ENCODE measurements around the gene PHLDB2. TPM values are rescaled to one million over a fixed set of nuclear protein-coding genes. Genes with fewer than 3 reads are reported as not detected.
A peak's percentile ranks its signal among the peaks of the same experiment; 100 is the strongest.

Gene PHLDB2
- total RNA-seq, 1 donor from 2014 or later: 57.2 TPM

DNA sequence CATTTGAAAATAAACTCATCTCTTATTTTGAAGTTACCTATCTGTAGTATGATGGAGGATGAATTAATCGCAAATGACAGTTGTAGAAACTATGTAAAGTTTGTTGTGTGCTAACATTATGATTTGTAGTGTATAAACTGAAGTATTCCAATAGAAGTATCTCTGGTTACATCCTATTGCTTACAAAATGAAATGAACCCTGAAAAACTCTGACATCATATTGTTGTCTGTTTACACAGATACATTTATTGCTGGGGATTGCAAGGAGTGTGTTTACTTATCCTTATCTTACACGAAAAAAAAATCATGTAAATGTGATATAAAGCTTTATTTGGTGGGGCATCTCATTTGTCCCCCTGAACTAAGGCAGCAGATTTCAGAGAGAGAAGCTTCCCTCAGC is 117.2 kb downstream of the PHLDB2 start:
- Histone ChIP-seq H3K36me3 (ENCODE audit: control insufficient read depth, insufficient read depth, low read length) (peaks cover 3% of the 10 kb centered on the region), H3K27me3 (ENCODE audit: control insufficient read depth, insufficient read depth, low read length) (no peaks in the 10 kb centered on the region)

DNA sequence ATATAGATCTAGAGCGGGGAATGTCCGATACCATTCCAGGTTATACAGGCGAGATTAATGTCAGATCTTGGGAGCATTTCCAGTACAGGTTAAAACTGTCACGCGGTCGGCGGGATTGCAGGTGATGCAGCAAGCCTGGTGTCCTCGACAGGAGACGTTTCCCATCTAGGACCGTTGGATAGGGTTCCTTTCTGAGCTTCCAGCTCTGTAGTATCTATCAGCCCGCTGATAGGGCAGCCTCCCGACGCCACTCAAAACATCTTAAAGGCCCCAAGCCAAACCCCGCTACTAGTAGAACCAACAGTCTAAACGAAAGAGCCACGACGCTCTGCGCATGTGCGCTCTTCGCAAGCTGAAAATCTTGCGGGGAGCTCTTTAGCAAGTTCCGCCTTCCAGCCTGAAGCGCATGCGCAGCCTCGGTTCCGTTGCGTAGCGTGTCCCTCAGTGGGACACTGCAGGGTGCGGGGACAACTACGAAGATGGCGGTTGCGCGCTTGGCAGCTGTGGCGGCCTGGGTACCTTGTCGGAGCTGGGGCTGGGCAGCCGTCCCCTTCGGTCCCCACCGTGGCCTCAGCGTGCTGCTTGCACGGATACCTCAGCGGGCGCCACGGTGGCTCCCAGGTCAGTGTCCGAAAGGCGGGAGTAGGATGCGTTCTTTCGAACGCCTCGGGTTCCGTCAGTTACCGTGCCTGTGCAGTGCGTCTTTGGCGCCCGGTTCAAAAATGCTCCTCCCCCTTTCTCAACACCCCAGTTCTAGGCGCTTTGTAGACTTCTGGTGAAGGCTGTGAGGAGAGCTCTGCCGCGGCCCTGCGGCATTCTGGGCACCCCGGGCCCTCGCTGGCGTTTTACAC is 119.7 kb downstream of the PHLDB2 start, which contains the start of gene ABHD10:
ABHD10 (plus strand) TSS at position 444 of the 851 bp plus-strand sequence; CDS start at position 480, 36 bp downstream.
- Histone ChIP-seq H3K36me3 (ENCODE audit: control insufficient read depth, insufficient read depth, low read length) (peaks cover 1% of the 10 kb centered on the region), H3K4me3 (ENCODE audit: low read depth, low read length) (peak within 1 kb of the TSS; percentile 93), H3K27me3 (ENCODE audit: control insufficient read depth, insufficient read depth, low read length) (no peaks in the 10 kb centered on the region)
- peak; percentile 93 for DNase-seq (ENCODE audit: low read depth)
- TF ChIP-seq, protein P1, sequence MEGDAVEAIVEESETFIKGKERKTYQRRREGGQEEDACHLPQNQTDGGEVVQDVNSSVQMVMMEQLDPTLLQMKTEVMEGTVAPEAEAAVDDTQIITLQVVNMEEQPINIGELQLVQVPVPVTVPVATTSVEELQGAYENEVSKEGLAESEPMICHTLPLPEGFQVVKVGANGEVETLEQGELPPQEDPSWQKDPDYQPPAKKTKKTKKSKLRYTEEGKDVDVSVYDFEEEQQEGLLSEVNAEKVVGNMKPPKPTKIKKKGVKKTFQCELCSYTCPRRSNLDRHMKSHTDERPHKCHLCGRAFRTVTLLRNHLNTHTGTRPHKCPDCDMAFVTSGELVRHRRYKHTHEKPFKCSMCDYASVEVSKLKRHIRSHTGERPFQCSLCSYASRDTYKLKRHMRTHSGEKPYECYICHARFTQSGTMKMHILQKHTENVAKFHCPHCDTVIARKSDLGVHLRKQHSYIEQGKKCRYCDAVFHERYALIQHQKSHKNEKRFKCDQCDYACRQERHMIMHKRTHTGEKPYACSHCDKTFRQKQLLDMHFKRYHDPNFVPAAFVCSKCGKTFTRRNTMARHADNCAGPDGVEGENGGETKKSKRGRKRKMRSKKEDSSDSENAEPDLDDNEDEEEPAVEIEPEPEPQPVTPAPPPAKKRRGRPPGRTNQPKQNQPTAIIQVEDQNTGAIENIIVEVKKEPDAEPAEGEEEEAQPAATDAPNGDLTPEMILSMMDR (IDR thresholded peaks at IDR 0.05; ENCODE audit: insufficient read depth, low read length, poor library complexity, severe bottlenecking): no peak

More for the DNA sequence above, 117.2 kb downstream of the PHLDB2 start:
- no peak for DNase-seq (ENCODE audit: low read depth)
- TF ChIP-seq, protein P1 (IDR thresholded peaks at IDR 0.05; ENCODE audit: insufficient read depth, low read length, poor library complexity, severe bottlenecking): no peak
- H3K4me3 ChIP-seq (ENCODE audit: low read depth, low read length): no peak overlapping the region

DNA sequence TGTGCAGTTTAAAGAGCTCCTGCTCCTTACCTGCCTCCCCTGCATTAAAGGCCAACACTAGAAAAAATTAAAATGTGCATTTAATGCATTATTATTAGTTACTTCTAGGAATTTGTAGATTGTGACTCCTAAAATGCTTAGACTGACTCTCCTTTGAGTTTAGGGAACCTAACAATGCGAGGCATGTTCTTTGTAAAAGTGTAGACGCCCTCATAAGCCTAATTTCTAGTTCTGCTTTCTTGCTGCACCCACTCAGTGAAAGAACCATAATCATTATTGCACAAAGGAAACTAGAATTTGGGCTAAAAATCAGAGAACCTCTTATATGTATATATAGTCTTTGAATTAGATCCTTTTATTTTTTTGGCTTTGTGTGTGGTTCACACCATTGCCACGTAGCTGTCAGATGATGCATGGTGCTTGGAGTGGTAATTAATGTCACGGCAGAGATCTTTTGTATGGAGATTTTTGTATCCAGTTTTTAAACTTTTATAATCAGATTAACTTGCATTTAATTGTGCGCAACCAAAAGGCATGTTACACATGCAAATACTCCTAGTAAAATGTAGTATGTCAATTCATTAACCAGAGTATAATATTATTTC is 120.5 kb downstream of the PHLDB2 start:
- no peak for DNase-seq (ENCODE audit: low read depth)
- Histone ChIP-seq H3K36me3 (ENCODE audit: control insufficient read depth, insufficient read depth, low read length) (peaks cover 1% of the 10 kb centered on the region), H3K4me3 (ENCODE audit: low read depth, low read length) (peak overlapping the region; percentile 93), H3K27me3 (ENCODE audit: control insufficient read depth, insufficient read depth, low read length) (no peaks in the 10 kb centered on the region)
- TF ChIP-seq, protein P1 (IDR thresholded peaks at IDR 0.05; ENCODE audit: insufficient read depth, low read length, poor library complexity, severe bottlenecking): no peak

DNA sequence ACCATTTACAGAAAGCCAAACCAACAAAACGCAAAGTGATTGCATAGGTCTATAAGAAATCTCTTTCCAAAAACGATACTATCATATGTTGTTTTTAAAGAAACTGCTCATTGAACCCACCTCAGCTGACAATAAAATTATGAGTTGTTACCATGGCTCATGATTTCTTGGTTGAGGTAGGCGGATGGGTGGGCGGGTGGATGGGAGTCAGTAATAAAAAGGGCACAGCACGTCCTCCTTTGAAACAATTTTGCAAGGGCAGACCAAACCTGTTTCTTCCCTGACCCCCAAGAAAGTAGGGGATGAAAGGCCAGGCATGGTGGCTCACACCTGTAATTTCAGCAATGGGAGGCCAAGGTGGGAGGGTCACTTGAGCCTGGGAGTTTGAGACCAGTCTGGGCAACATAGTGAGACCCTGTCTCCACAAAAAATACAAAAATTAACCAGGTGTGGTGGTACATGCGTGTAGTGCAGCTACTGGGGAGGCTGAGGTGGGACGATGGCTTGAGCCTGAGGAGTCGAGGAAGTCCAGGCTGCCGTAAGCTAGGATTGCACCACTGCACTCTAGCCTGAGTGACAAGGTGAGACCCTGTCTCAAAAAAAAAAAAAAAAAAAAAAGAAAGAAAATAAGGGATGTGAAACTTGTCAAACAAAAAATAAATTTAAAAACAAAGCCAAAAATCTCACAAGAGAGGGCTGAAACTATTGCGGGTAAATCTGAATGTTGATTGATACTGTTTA is 121.8 kb downstream of the PHLDB2 start:
- H3K27me3 ChIP-seq (ENCODE audit: control insufficient read depth, insufficient read depth, low read length): no peaks in the 10 kb centered on the region
- H3K4me3 ChIP-seq (ENCODE audit: low read depth, low read length): no peak overlapping the region
- TF ChIP-seq, protein P1 (IDR thresholded peaks at IDR 0.05; ENCODE audit: insufficient read depth, low read length, poor library complexity, severe bottlenecking): no peak
- DNase-seq (ENCODE audit: low read depth): no peak
- no peaks in the 10 kb centered on the region for H3K36me3 ChIP-seq (ENCODE audit: control insufficient read depth, insufficient read depth, low read length)

DNA sequence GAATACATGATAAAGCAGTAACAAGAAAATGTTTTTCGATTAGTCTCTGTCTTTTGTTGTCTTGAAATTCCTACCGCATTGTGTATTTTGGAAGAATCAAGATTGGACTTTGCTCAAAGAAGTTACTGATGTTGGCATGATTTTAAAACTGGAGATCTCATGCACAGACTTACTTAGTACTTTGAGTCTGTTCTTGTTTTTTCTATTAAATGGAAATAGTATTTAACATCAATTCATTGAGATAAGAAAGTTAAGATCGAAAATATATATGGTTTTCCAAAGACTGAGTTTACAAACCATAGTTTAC is 122.3 kb downstream of the PHLDB2 start:
- H3K4me3 ChIP-seq (ENCODE audit: low read depth, low read length): no peak overlapping the region
- TF ChIP-seq, protein P1 (IDR thresholded peaks at IDR 0.05; ENCODE audit: insufficient read depth, low read length, poor library complexity, severe bottlenecking): no peak
- no peak for DNase-seq (ENCODE audit: low read depth)
- H3K27me3 ChIP-seq (ENCODE audit: control insufficient read depth, insufficient read depth, low read length): no peaks in the 10 kb centered on the region
- H3K36me3 ChIP-seq (ENCODE audit: control insufficient read depth, insufficient read depth, low read length): no peaks in the 10 kb centered on the region
